RPMI8226 (cell line): Measurements from ENCODE around the gene CBX8.

Experiments
- DNase-seq: peaks from one replicate; pipeline ENCODE4 v3.0.0-alpha.2; 2015

The CBX8 gene

GRCh38 chr17:79818026-79818758 lies 21.3 kb upstream of the CBX8 start:
- DNase-seq = peak; percentile 15

DNA sequence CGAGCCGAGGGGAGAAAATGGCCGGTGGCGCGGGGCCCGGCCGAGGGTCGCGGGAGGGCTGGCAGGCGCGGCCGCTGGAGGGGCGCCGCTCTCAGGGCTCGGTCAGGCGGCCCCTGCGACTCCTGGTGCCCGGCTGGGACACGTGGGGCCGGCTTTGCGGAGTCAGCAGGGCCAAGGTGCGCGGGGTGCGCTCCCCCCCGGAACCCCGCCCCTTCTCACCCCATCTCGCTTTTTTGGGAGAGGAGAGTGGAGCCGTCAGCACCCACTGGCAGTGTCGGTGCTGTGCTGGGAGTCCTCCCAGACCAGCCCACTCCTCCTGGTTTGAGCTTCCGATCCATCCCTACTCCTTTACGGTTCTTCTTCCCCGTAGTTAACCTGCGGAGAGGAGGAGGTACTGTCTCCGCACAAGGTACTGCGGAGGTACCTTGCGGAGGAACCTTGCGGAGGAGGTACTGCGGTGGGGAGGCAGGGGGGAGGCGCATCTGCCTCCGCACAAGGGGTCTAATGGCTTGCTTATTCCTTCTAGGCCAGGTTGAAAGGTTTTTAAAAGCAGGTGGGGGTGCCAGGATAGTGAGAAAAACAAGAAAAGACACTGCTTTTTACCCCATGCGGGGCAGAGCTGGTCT lies 19.1 kb upstream of the CBX8 start:
- no peak for DNase-seq

- no peak for DNase-seq
These were observed 18.3 kb upstream of the CBX8 start for GRCh38 chr17:79814974-79815835.

- DNase-seq = peak; percentile 12
These were observed 17.5 kb upstream of the CBX8 start for GRCh38 chr17:79814127-79814973.

DNA sequence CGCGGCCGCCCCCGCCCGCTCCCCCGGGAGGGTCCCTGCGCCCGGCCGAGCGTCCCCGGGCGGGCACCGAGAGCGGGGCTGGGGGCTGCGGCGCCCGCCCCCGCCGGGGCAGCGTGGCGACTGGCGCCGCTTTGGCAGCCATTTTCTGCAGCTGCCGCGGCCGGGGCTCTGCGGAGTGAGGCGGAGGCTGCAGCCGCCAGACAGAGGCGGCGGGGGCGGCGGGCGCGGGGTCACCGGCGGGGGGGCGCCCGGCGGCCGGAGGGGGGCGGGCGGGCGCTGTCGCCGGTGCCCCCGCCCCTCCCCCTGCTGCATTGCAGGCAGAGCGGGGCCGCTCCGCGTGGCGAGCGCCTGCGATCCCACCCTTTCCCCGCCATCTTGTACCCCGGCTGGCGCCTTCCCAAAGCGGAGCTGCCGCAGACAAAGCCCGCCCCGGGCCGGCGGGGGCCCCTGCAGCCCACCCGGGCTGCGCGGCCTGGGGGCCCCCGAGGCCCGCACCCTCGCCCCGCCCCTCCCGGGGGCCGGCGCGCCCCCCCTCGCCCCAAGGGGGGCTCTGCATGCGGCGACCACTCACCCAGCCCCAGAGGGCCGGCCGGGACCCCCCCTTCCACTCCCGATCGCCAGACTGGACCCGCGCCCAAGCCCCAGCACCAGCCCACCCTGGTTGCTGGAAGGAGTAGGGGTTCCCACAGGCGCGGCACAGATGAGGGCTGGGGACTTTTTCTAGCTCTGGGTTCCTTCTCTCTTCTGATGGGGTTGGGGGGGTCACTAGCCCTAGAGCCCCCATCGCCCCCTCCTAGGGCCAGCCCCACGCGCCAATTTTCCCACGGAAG lies 16.6 kb upstream of the CBX8 start:
- DNase-seq = peak; percentile 58

DNA sequence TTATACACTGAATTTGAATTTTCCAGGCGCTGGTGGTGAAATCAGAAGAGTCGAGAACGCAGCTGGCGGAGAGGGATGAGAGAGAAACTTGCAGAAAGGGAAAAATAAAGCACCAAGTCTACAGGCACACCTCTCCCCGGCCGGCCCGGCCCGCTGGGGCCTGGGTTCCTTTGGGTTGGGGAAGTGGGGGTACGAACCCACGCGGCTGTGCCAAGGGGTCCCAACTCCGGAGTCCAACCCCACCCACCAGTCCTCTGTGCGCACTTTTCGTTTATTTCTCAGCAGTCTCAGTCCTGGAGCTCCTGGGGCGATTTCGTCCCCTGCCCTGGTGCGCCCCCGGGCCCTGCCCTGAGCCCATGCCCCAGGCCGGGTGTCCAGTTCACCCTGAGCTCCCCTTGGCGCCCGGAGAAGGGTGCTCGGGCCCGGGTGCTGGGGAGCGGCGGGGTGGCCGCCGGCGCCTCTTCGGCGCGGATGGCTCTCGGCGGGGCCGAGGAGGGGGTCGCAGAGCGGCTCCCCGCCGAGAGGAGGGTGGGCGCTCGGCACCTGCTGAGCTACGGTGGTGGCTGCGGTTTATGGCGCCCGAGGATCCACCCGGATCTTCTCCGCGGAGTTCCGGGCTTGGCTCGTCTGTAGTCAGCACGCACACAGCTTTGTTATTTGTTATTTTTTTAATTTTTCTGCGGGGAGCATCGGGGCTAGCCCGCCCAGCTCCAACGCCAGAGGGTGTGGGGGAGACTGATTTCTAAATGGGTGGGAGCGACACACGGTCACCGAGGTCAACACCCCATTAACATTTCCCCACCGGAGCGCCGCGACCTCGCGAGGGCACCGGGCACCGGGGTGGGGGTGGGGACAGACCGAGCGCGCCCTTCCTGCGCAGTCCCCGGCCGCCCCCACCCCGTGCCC lies 15.7 kb upstream of the CBX8 start:
- DNase-seq = peak; percentile 46

- DNase-seq = no peak
These were observed 15.0 kb upstream of the CBX8 start for GRCh38 chr17:79811868-79812352.

GRCh38 chr17:79811011-79811867 lies 14.4 kb upstream of the CBX8 start:
- peak; percentile 87 for DNase-seq

GRCh38 chr17:79810130-79811010 lies 13.5 kb upstream of the CBX8 start:
- peak; percentile 95 for DNase-seq

DNA sequence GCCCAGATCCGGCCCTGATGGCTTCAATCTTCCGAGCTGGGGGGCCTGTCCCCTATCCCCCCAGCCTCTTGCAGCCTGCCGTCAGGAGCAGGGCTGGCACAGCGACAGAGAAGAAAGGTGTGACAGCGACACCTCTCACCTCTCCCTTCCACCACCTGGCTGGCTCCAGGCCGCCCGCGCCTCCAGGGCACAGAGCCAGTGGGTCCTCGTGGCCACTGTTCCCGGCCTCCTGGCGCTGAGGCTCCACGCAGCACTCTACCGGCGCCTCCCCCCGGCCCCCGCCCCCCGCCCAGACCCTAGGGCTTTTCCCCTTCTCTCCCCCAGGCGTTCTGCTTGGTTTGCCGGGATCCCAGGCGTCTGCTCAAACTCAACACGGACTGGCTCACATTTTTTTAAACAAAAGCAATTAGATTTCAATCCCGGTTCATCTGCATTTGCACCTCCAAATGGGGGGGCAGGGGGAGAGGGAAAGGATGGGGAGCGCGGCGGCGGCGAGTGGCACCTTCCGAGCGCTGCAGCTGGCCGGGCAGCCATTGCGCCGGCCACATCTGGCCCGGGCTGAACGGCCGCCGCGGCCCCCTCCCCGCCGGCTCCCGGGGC lies 12.8 kb upstream of the CBX8 start:
- peak; percentile 87 for DNase-seq

- DNase-seq = peak; percentile 73
These were observed 12.1 kb upstream of the CBX8 start for GRCh38 chr17:79808763-79809529.

DNA sequence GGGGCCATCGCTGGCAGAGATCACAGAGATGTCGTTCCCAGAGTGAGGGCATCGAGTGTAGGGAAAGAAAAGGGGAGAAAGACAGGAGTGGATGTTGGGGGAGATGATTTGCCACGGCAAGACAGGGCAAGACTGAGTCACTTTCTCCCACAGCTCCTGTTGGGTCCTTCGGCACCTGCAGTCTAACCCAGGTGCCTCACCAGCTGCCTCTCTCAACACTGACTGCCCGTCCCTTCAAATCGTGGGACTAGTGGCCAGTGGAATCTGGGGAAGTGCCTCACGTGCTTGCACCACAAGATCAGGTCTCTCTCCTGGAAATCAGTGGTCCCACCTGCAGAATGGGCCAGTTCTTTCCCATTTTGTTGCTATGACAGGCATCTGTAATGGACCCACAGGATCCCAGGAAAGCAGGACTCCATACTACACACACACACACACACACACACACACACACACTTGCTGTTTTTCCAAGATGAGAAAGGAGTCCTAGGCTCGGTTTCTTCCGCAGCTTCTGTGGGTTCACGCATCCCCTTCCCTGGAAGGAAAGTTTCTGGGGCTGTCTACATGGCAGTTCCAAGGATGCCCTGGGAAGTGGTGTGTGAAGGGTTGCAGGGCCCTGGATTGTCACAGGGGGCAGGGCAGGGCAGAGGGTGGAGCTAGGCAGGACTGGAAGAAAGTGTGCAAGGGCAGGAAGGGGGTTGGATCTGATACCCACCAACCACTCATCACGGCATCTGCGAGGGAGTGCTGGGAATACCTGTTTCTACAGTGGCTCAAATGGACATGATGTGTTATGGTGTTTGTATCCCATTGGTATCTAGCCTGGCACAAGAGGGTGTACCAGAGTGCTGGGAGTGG lies 10.2 kb upstream of the CBX8 start:
- peak; percentile 38 for DNase-seq

DNA sequence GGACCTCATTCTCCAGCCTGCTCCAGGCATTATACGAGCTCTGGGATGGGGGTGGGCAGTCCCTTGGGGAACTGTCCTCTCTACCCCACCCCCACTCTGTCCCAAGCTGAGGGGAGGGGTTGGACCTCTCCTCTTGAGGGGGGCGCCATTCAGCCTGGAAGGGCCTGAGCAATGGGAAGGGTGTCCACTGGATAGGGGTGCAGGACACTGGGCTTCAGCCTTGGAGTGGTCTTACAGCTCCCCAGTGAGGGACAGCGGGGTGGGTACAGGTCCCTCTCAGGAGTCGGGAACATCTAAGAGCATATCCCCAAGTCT lies 9.5 kb upstream of the CBX8 start:
- no peak for DNase-seq

DNA sequence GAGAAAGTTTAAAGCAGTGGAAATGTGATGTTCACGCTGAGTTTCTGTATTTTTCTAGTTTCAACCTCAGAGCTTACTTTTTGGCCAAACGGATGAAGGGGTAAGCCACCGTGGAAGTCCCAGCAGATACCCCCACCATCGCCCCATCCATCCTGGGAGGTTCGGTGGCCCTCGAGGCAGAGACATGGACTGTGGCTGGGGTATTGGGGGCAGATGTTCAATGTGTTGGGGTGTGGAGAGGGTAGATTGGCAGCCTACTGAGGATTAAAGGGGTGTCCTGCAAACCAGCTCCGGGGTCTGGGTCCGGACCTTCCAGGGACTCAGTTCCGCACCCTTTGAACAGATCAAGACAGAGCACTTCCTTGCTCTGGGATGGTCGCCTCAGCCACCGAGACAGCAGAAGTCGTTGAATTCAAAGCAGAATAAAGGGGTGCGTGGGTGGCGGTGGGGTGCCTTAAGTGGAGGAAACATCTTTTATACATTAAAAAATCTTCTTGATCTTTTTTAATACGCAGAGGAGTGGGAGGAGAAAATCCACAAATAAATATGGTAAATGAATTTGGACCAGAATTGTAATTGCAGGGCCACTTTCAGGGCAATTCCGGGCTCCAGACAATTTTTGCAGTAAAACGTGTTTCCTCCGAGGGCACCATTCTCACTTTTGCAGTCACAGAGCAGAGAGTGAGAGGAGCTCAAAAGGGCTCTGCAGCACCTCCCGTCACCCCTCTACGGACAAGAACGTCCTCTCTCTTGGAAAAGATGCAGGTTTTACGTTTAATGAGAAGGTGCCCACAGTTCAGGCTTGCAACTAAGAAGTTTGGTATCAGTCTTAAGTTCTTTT lies 8.2 kb upstream of the CBX8 start:
- no peak for DNase-seq
